ENCODE data around the gene RRP1. TPM values are rescaled to one million over a fixed set of nuclear protein-coding genes. Genes with fewer than 3 reads are reported as not detected.

Gene RRP1
- total and polyA plus RNA-seq, 7 experiments from 2014 or later: 10.1 to 33.1 (median 24.7) TPM

DNA sequence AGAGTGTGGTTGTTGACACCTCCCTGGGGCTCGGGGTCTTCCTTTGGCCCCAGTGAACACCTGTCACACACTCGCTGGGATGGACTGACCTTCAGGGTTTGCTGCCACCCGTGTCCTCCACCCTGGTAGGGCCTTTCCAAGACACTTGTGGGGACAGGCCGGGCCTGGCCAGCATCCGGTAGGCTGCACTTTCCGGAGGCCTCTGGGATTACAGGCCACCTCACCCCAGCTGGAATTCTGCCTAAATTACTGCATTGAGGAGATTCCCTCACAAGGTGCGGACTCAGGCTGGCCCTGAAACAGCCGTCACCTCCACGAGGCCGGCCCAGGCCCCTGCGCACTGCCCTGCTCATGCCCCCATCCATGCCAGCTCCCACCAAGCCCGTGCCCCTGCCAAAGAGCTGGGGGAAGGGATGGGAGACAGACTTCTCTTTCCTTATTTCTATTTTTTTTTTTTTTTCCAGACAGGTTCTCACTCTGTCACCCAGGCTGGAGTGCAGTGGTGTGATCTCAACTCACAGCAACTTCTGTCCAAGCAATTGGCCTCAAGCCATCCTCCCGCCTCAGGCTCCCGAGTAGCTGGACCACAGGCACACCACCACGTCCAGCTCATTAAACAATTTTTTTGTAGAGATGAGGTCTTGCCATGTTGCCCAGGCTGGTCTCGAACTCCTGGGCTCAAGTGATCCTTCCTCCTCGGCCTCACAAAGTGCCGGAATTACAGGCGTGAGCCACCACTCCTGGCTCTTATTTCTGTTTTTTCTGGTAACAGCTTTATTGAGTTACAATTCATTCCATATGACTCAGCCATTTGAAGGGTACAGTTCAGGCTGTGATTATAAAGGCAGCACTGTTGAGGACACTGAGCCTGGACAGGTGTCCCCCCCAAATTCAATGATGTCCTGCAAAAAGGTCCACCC lies 24.5 kb upstream of the RRP1 start:
- H3K4me1 Mint-ChIP-seq: peaks cover 0 to 7% (median 0%) of the 10 kb centered on the region in 7 donors
- DNase-seq (no peak), ATAC-seq (no peak)
- no peak overlapping the region for H3K4me3 Mint-ChIP-seq
- intact Hi-C loops (cut with micrococcal nuclease): no loop called here
- H3K9me3 Mint-ChIP-seq: no peaks in the 10 kb centered on the region
- no peak overlapping the region for H3K27ac ChIP-seq (ENCODE audit: low read depth, low read length)
- no peaks in the 10 kb centered on the region for H3K9me3 ChIP-seq (ENCODE audit: control insufficient read depth in 2 of 3, low read length in 3 of 3)
- no peak overlapping the region for H3K27ac Mint-ChIP-seq
- peaks cover 0 to 15% (median 0%) of the 10 kb centered on the region in 3 experiments for H3K36me3 ChIP-seq (ENCODE audit: control insufficient read depth in 2 of 3, insufficient read depth in 3 of 3, low read length in 3 of 3)
- CTCF ChIA-PET: interaction anchor here (0.7 kb wide), 1 partner anchor 320 kb away, joined by 3 read pairs; no protein-coding TSS in a partner anchor
- no peaks in the 10 kb centered on the region for H3K4me1 ChIP-seq (ENCODE audit: control insufficient read depth in 2 of 2, insufficient read depth in 2 of 2, low read length in 2 of 2)
- no peak overlapping the region for H3K4me3 ChIP-seq (ENCODE audit: low read length)
- H3K36me3 Mint-ChIP-seq: peaks cover 0 to 5% (median 4%) of the 10 kb centered on the region in 5 donors
- H3K27me3 ChIP-seq (ENCODE audit: control insufficient read depth in 2 of 2, insufficient read depth in 2 of 2, low read length in 2 of 2): no peaks in the 10 kb centered on the region
- POLR2A ChIA-PET: no interaction called here
- no peaks in the 10 kb centered on the region for H3K27me3 Mint-ChIP-seq

DNA sequence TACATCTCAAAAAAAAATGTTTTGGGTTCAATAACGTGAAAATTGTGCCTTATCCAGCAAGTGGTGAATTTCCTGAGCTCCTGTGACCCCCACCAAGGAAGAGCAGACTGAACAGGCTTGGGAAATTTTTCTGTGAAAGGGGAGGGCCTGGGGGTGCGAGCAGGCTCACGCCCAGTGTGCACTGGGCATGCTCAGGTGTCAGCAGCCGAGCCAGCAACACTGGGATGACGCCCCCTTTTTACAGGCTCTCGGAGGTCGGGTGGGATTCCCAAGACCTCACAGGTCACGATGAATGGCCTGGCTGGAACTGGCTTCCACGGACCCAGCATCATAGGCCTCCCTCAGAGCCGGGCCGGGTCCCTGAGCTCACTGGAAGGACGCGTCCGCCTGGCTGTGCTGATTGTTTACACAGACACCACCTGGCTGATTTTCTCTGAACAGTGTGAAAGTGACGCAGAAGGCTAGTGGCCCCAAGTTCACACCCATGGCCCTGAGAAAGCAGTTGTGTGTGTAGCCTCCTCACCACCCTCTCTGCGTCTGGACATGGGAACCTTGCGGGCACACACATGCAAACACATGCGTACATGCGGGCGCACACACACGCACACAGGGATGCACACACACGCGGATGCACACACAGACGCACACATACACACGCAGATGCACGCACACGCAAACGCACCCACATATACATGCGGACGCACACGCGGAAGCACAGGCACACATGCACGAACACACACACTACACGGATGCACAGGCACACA lies 22.5 kb upstream of the RRP1 start:
- H3K36me3 ChIP-seq (ENCODE audit: control insufficient read depth in 2 of 3, insufficient read depth in 3 of 3, low read length in 3 of 3): peaks cover 0 to 12% (median 0%) of the 10 kb centered on the region in 3 experiments
- no peaks in the 10 kb centered on the region for H3K4me1 ChIP-seq (ENCODE audit: control insufficient read depth in 2 of 2, insufficient read depth in 2 of 2, low read length in 2 of 2)
- Mint-ChIP-seq H3K4me1 (peaks cover 0 to 12% (median 5%) of the 10 kb centered on the region in 7 donors), H3K27me3 (no peaks in the 10 kb centered on the region), H3K36me3 (peaks cover 0 to 12% (median 9%) of the 10 kb centered on the region in 5 donors), H3K27ac (peak overlapping the region in 2 of 9 donors; percentile 44 to 58), H3K4me3 (no peak overlapping the region), H3K9me3 (no peaks in the 10 kb centered on the region)
- intact Hi-C loops (cut with micrococcal nuclease): no loop called here
- H3K4me3 ChIP-seq (ENCODE audit: low read length): no peak overlapping the region
- ATAC-seq (no peak), DNase-seq (no peak)
- no peaks in the 10 kb centered on the region for H3K27me3 ChIP-seq (ENCODE audit: control insufficient read depth in 2 of 2, insufficient read depth in 2 of 2, low read length in 2 of 2)
- no peaks in the 10 kb centered on the region for H3K9me3 ChIP-seq (ENCODE audit: control insufficient read depth in 2 of 3, low read length in 3 of 3)
- CTCF ChIA-PET: no interaction called here
- H3K27ac ChIP-seq (ENCODE audit: low read depth, low read length): no peak overlapping the region
- POLR2A ChIA-PET: interaction anchor here (0.7 kb wide), 1 partner anchor 10 kb away, joined by 3 read pairs; no protein-coding TSS in a partner anchor

DNA sequence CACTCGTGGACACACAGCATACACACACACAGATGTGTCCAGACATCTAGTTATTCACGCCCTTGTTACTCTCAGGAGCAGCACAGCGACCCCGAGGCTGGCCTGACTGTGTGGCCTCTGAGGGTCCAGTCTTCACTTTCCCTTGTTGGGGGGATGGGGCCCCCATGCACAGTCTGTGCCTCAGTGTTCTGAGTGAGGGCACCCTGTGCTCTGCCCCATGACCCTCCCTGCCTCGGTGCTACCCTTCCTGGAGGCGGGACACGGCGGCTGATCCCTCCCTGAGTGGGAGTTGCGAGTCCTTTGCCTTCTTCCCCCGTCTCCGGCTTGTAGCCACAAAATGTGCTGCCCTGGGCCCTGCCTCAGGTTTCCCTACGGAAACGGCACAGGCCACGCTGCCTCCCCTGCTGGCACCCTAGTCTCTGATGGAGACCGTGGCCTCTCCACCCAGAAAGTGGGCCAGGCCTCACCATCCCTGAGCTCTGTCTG lies 21.8 kb upstream of the RRP1 start:
- Mint-ChIP-seq H3K36me3 (peaks cover 0 to 12% (median 10%) of the 10 kb centered on the region in 5 donors), H3K4me1 (peaks cover 0 to 12% (median 5%) of the 10 kb centered on the region in 7 donors), H3K27me3 (no peaks in the 10 kb centered on the region), H3K4me3 (no peak overlapping the region), H3K27ac (peak overlapping the region in 1 of 9 donors; percentile 44), H3K9me3 (no peaks in the 10 kb centered on the region)
- Histone ChIP-seq H3K4me1 (ENCODE audit: control insufficient read depth in 2 of 2, insufficient read depth in 2 of 2, low read length in 2 of 2) (no peaks in the 10 kb centered on the region), H3K27ac (ENCODE audit: low read depth, low read length) (no peak overlapping the region), H3K9me3 (ENCODE audit: control insufficient read depth in 2 of 3, low read length in 3 of 3) (no peaks in the 10 kb centered on the region), H3K4me3 (ENCODE audit: low read length) (no peak overlapping the region), H3K27me3 (ENCODE audit: control insufficient read depth in 2 of 2, insufficient read depth in 2 of 2, low read length in 2 of 2) (no peaks in the 10 kb centered on the region), H3K36me3 (ENCODE audit: control insufficient read depth in 2 of 3, insufficient read depth in 3 of 3, low read length in 3 of 3) (peaks cover 0 to 9% (median 0%) of the 10 kb centered on the region in 3 experiments)
- DNase-seq (no peak), ATAC-seq (no peak)
- intact Hi-C loops (cut with micrococcal nuclease): no loop called here
- CTCF ChIA-PET: no interaction called here
- POLR2A ChIA-PET: no interaction called here

DNA sequence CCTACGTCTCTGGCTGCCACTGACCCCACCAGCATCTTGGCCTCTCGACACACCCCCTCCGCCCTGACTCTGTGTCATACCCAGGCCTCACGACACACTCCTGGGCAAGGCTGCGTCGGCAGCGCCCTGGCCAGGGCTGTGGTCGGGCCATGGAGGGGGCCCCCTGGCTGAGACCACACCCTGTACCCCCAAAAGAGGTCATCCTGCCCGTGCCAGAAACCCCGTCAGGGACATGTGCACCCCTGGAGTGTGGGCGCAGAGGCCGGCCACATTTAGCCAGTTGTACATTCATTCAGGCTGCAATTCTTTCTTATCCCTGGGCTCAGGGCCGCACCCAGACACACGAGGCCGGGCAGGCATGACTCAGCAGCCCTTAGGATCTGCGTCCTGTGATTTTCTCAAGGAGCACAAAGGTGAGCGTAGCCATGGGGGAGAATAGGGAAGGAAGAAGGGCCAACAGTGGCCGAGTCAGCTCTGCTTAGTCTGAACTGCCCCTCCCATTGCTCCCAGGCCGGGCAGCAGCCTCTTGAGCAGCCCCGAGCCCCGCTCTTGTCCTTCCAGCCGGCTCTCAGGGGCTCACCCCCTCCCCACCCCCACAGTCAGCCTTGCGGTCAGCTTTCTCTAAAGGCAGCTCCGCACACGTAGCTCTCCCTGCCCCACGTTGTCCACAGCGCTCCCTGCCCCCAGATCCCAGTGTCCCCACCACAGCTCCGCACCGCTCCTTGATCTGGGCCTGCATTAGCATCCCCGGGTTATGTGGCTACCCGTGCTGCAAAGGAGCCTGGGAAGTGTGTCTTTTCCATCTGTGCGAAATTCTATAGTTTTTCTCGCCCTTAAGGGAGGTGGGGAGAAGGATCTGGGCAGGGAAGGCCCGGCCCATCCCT lies 21.2 kb upstream of the RRP1 start:
- CTCF ChIA-PET: no interaction called here
- Histone ChIP-seq H3K4me1 (ENCODE audit: control insufficient read depth in 2 of 2, insufficient read depth in 2 of 2, low read length in 2 of 2) (no peaks in the 10 kb centered on the region), H3K36me3 (ENCODE audit: control insufficient read depth in 2 of 3, insufficient read depth in 3 of 3, low read length in 3 of 3) (peaks cover 0 to 9% (median 0%) of the 10 kb centered on the region in 3 experiments), H3K9me3 (ENCODE audit: control insufficient read depth in 2 of 3, low read length in 3 of 3) (no peaks in the 10 kb centered on the region), H3K27ac (ENCODE audit: low read depth, low read length) (no peak overlapping the region), H3K27me3 (ENCODE audit: control insufficient read depth in 2 of 2, insufficient read depth in 2 of 2, low read length in 2 of 2) (no peaks in the 10 kb centered on the region), H3K4me3 (ENCODE audit: low read length) (no peak overlapping the region)
- H3K4me3 Mint-ChIP-seq: no peak overlapping the region
- no peaks in the 10 kb centered on the region for H3K27me3 Mint-ChIP-seq
- intact Hi-C loops (cut with micrococcal nuclease): no loop called here
- POLR2A ChIA-PET: no interaction called here
- peaks cover 0 to 13% (median 7%) of the 10 kb centered on the region in 7 donors for H3K4me1 Mint-ChIP-seq
- peak; percentile 50 for ATAC-seq
- H3K27ac Mint-ChIP-seq: no peak overlapping the region
- H3K36me3 Mint-ChIP-seq: peaks cover under 1 to 12% (median 10%) of the 10 kb centered on the region in 5 donors
- no peaks in the 10 kb centered on the region for H3K9me3 Mint-ChIP-seq
- DNase-seq: no peak

DNA sequence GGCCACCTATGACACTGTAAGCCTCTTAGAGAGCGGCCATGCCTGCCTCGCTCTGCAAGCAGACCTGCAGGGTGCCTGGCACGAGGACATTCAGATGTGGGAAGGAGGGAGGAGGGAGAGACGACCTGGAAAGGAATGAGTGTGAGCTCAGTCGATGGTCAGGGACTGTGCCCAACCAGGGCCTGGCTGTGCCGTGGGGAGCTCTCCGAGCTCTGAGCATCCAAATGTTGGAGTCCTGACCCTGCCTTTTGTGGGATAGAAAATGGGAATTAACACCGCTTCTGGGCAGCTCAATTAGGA lies 20.6 kb upstream of the RRP1 start:
- DNase-seq (no peak), ATAC-seq (no peak)
- Histone ChIP-seq H3K27ac (ENCODE audit: low read depth, low read length) (no peak overlapping the region), H3K27me3 (ENCODE audit: control insufficient read depth in 2 of 2, insufficient read depth in 2 of 2, low read length in 2 of 2) (no peaks in the 10 kb centered on the region), H3K36me3 (ENCODE audit: control insufficient read depth in 2 of 3, insufficient read depth in 3 of 3, low read length in 3 of 3) (peaks cover 0 to 12% (median 0%) of the 10 kb centered on the region in 3 experiments), H3K4me3 (ENCODE audit: low read length) (no peak overlapping the region), H3K9me3 (ENCODE audit: control insufficient read depth in 2 of 3, low read length in 3 of 3) (no peaks in the 10 kb centered on the region), H3K4me1 (ENCODE audit: control insufficient read depth in 2 of 2, insufficient read depth in 2 of 2, low read length in 2 of 2) (no peaks in the 10 kb centered on the region)
- Mint-ChIP-seq H3K27me3 (no peaks in the 10 kb centered on the region), H3K36me3 (peaks cover 4 to 16% (median 12%) of the 10 kb centered on the region in 5 donors), H3K27ac (no peak overlapping the region), H3K4me3 (no peak overlapping the region), H3K9me3 (no peaks in the 10 kb centered on the region), H3K4me1 (peaks cover 6 to 19% (median 12%) of the 10 kb centered on the region in 7 donors)
- POLR2A ChIA-PET: no interaction called here
- CTCF ChIA-PET: no interaction called here
- intact Hi-C loops (cut with micrococcal nuclease): no loop called here

DNA sequence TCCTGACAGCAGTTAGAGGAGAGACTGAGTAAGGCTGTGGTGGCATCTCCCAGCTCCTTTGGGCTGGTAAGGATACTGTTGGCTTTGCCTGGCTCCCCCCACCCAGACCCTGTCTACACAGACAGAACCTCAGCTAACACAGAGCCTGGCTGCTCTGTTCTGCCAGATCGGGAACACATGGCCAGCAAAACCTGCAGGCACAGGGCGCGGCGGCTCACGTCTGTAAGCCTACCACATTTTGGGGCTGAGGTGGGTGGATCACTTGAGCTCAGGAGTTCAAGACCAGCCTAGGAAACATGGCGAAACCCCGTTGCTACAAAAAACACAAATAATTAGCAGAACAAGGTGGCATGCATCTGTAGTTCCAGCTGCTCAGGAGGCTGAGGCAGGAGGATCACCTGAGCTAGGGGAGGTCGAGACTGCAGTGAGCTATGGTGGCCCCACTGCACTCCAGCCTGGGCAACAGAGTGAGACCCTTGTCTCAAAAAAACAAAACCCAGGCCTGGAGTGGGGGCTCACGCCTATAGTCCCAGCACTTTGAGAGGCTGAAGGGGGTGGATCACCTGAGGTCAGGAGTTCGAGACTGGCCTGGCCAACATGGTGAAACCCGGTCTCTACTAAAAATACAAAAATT lies 19.9 kb upstream of the RRP1 start:
- H3K36me3 ChIP-seq (ENCODE audit: control insufficient read depth in 2 of 3, insufficient read depth in 3 of 3, low read length in 3 of 3): peaks cover 0 to 18% (median 0%) of the 10 kb centered on the region in 3 experiments
- H3K27me3 ChIP-seq (ENCODE audit: control insufficient read depth in 2 of 2, insufficient read depth in 2 of 2, low read length in 2 of 2): no peaks in the 10 kb centered on the region
- no peak overlapping the region for H3K4me3 ChIP-seq (ENCODE audit: low read length)
- Mint-ChIP-seq H3K27me3 (no peaks in the 10 kb centered on the region), H3K36me3 (peaks cover 5 to 21% (median 12%) of the 10 kb centered on the region in 5 donors), H3K4me1 (peaks cover 12 to 24% (median 16%) of the 10 kb centered on the region in 7 donors), H3K4me3 (no peak overlapping the region), H3K27ac (no peak overlapping the region), H3K9me3 (no peaks in the 10 kb centered on the region)
- H3K9me3 ChIP-seq (ENCODE audit: control insufficient read depth in 2 of 3, low read length in 3 of 3): no peaks in the 10 kb centered on the region
- ChIA-PET POLR2A (interaction anchor here (1.3 kb wide), 1 partner anchor 20 kb away, joined by 3 read pairs; the partner anchor contains the start of gene RRP1), CTCF (no interaction called here)
- no peaks in the 10 kb centered on the region for H3K4me1 ChIP-seq (ENCODE audit: control insufficient read depth in 2 of 2, insufficient read depth in 2 of 2, low read length in 2 of 2)
- no peak for ATAC-seq
- H3K27ac ChIP-seq (ENCODE audit: low read depth, low read length): no peak overlapping the region
- intact Hi-C loops (cut with micrococcal nuclease): no loop called here
- DNase-seq: no peak
